Endothelial cell of umbilical vein (primary cell): Measurements from ENCODE around the gene ZNF281. TPM values are rescaled to one million over a fixed set of nuclear protein-coding genes. Genes with fewer than 3 reads are reported as not detected.

Experiments used
- BruUV-seq: library from RNA; stranded (reverse); fragments of 400-500 nt; replicated peaks from 2 replicates; lab custom pipeline; 2021; lab: Mats Ljungman, UMichigan
- CTCF ChIA-PET: fragments of 300-600, 350-600 bp; sonication (Branson Sonifier 250); formaldehyde crosslinking; loops from one replicate; lab custom pipeline; 2021; ENCODE audit warnings: antibody characterized with exemption, inconsistent platforms; lab: Charles Lee
- POLR2A ChIA-PET: fragments of 300-600, 350-600 bp; sonication (Branson Sonifier 250); formaldehyde crosslinking; loops from one replicate; lab custom pipeline; 2021; ENCODE audit warnings: antibody characterized with exemption, inconsistent platforms; lab: Charles Lee
- DNase-seq: peaks from one replicate; pipeline ENCODE4 v3.0.0-alpha.2; 2011; ENCODE audit warnings: low read depth, low spot score
- FAIRE-seq: peaks from 2 replicates; lab custom pipeline; 2011; peaks lifted over from hg19 to GRCh38; lab: Jason Lieb, UNC
- H2AFZ ChIP-seq: 2 replicates; pipeline ENCODE4 v1.6.0; 2012; ENCODE audit warnings: low read depth, low read length, control low read depth, inconsistent platforms
- H3K27ac ChIP-seq: 2 replicates; pipeline ENCODE4 v1.5.1; 2011; ENCODE audit warnings: low read depth, mild to moderate bottlenecking, control low read depth, low read length, moderate library complexity; ENCODE audit not compliant: insufficient read depth
- H3K27me3 ChIP-seq, 2 experiments: 2 replicates each; pipeline versions ENCODE4 v1.6.0 to v1.6.1; 2011; ENCODE audit warnings: low read length in 2 of 2, mixed read lengths in 1 of 2; ENCODE audit not compliant: control insufficient read depth in 2 of 2, insufficient read depth in 2 of 2
- H3K36me3 ChIP-seq, 2 experiments: 2 replicates in 1 of 2; 3 replicates in 1 of 2; pipeline ENCODE4 v1.5.1; 2011; ENCODE audit warnings: low read length in 2 of 2, mild to moderate bottlenecking in 1 of 2, moderate library complexity in 1 of 2; ENCODE audit not compliant: control insufficient read depth in 2 of 2, insufficient read depth in 2 of 2; ENCODE audit errors: extremely low read depth in 1 of 2
- H3K4me1 ChIP-seq: 3 replicates; pipeline ENCODE4 v1.5.1; 2011; ENCODE audit warnings: mild to moderate bottlenecking, low read length; ENCODE audit not compliant: control insufficient read depth, insufficient read depth; ENCODE audit errors: extremely low read depth
- H3K4me2 ChIP-seq: 2 replicates; pipeline ENCODE4 v1.6.1; 2011; ENCODE audit warnings: low read length, control low read depth, mixed read lengths; ENCODE audit not compliant: insufficient read depth
- H3K4me3 ChIP-seq, 3 experiments: fragments of 200-600 bp in 1 of 3; sonication (generic), shearing (Covaris generic) in 1 of 3; replicated peaks in 1 of 3; 2 replicates each; pipeline ENCODE4 v1.5.1; 2011 to 2016; ENCODE audit warnings: control low read depth in 3 of 3, low read length in 3 of 3, mild to moderate bottlenecking in 2 of 3, inconsistent platforms in 1 of 3, low read depth in 1 of 3, moderate library complexity in 1 of 3; ENCODE audit not compliant: insufficient read depth in 1 of 3
- H3K79me2 ChIP-seq: 2 replicates; pipeline ENCODE4 v1.6.0; 2012; ENCODE audit warnings: low read length, inconsistent platforms; ENCODE audit not compliant: control insufficient read depth, insufficient read depth
- H3K9ac ChIP-seq: replicated peaks from 2 replicates; pipeline ENCODE3; 2011; ENCODE audit warnings: low read length, control low read depth; ENCODE audit not compliant: insufficient read depth; ENCODE audit errors: extremely low read depth
- H3K9me1 ChIP-seq: replicated peaks from 3 replicates; pipeline ENCODE4 v1.6.0; 2011; ENCODE audit warnings: mild to moderate bottlenecking, low read length; ENCODE audit not compliant: control insufficient read depth, insufficient read depth; ENCODE audit errors: extremely low read depth
- H3K9me3 ChIP-seq: replicated peaks from 2 replicates; pipeline ENCODE4 v1.5.1; 2012; ENCODE audit warnings: low read length, inconsistent platforms; ENCODE audit not compliant: control insufficient read depth, insufficient read depth
- H4K20me1 ChIP-seq: replicated peaks from 2 replicates; pipeline ENCODE3; 2011; ENCODE audit warnings: mild to moderate bottlenecking, low read length; ENCODE audit not compliant: control insufficient read depth, insufficient read depth; ENCODE audit errors: extremely low read depth
- EZH2 ChIP-seq: IDR thresholded peaks from 2 replicates; pipeline ENCODE4 v1.6.1; 2012; ENCODE audit warnings: borderline replicate concordance, low read depth, mild to moderate bottlenecking, moderate library complexity, low read length, inconsistent platforms; ENCODE audit not compliant: severe bottlenecking
- FOS ChIP-seq: IDR thresholded peaks from 2 replicates; pipeline ENCODE4 v1.6.1; 2011; ENCODE audit warnings: mild to moderate bottlenecking, low read length, moderate library complexity, borderline replicate concordance; ENCODE audit not compliant: insufficient read depth
- GATA2 ChIP-seq: IDR thresholded peaks from 2 replicates; pipeline ENCODE4 v1.7.0; 2011; ENCODE audit warnings: low read depth, mild to moderate bottlenecking, moderate library complexity, mixed read lengths, low read length; ENCODE audit not compliant: insufficient read length, insufficient read depth
- JUN ChIP-seq: IDR thresholded peaks from 2 replicates; pipeline ENCODE4 v1.6.1; 2011; ENCODE audit warnings: borderline replicate concordance, low read depth; ENCODE audit not compliant: insufficient read length, insufficient read depth
- MYC ChIP-seq: IDR thresholded peaks from one replicate; pipeline ENCODE4 v1.6.1; 2011; ENCODE audit warnings: mild to moderate bottlenecking, low read depth, low read length
- POLR2A ChIP-seq: IDR thresholded peaks from 2 replicates; pipeline ENCODE4 v1.6.1; 2012; ENCODE audit warnings: low read depth, mild to moderate bottlenecking, control low read depth, low read length
- POLR2AphosphoS5 ChIP-seq: IDR thresholded peaks from 2 replicates; pipeline ENCODE4 v1.6.1; 2012; ENCODE audit warnings: low read depth, mild to moderate bottlenecking, control low read depth, low read length, moderate library complexity; ENCODE audit not compliant: insufficient read depth
- dilution Hi-C: fragments of 300-500 bp; cut with MboI; formaldehyde crosslinking; loops from one replicate; pipeline ENCODE4 v1.15.0; 2019; ENCODE audit warnings: low sequenced_read_pairs; ENCODE audit not compliant: extremely low pct_ligation_motif_present
- intact Hi-C: fragments of 100-400 bp; cut with micrococcal nuclease; formaldehyde crosslinking; loops from one replicate; pipeline ENCODE4 v1.10.0; 2022
- polyA plus RNA-seq, 4 experiments: library from polyadenylated mRNA; depleted of rRNA in 3 of 4; stranded (reverse) in 3 of 4; unstranded in 1 of 4; fragments of >200 nt; gene quantifications; 2 replicates each; pipeline versions ENCODE4 v1.2.1 to v1.2.3, GENCODE V29; 2011 to 2012; ENCODE audit warnings: missing spikeins in 1 of 4
- total RNA-seq: library from RNA; stranded (reverse); gene quantifications from 2 replicates; pipeline ENCODE4 v1.2.3, GENCODE V29; 2021
- TF ChIP-seq, protein P1 (sequence below): IDR thresholded peaks from 2 replicates; pipeline ENCODE4 v1.6.1; 2011; ENCODE audit not compliant: insufficient read depth, insufficient read length
- TF ChIP-seq, protein P2 (sequence below), 2 donors: IDR thresholded peaks; 1 replicate in 1 of 2; 2 replicates in 1 of 2; pipeline ENCODE4 v1.5.1; 2011; ENCODE audit warnings: low read length in 2 of 2, mild to moderate bottlenecking in 2 of 2, moderate library complexity in 2 of 2, control low read depth in 1 of 2, inconsistent platforms in 1 of 2, low read depth in 1 of 2; ENCODE audit not compliant: insufficient read depth in 1 of 2; ENCODE audit errors: extremely low read depth in 1 of 2

Gene ZNF281
- total and polyA plus RNA-seq, 2 donors (not counting 3 experiments of a cell fraction or from before 2014, with no cell fraction given), result 5.2 to 22.3 TPM

DNA sequence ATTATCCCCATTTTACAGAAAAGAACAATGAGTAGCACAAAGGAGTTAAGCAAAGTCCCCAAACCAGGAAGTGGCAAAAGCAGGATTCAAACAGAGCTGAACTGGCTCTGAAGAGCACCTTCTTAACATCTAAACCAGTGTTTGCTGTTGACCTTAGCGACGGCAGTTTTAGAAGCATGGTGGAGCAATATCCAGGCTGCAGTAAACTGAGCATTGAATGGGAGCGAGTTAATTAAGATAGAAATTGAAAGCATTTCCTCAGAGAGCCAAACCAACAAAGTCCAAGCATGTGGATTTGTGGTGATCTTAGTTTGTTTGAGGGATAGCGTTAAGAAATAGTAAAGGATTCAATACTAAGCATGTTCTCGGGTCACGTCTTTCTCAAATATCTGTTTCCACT is 13.4 kb upstream of the ZNF281 start:
- no peak for FAIRE-seq
- CTCF ChIA-PET, result no interaction called here

More for the DNA sequence above, 13.4 kb upstream of the ZNF281 start:
- no peak for TF ChIP-seq JUN
- TF ChIP-seq POLR2A, result no peak
- TF ChIP-seq POLR2AphosphoS5, result no peak
- TF ChIP-seq GATA2, result no peak
- no peak for TF ChIP-seq FOS
- no peak for TF ChIP-seq MYC
- no peak for TF ChIP-seq EZH2
- TF ChIP-seq, protein P1, sequence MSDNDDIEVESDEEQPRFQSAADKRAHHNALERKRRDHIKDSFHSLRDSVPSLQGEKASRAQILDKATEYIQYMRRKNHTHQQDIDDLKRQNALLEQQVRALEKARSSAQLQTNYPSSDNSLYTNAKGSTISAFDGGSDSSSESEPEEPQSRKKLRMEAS, result no peak
- TF ChIP-seq, protein P2, sequence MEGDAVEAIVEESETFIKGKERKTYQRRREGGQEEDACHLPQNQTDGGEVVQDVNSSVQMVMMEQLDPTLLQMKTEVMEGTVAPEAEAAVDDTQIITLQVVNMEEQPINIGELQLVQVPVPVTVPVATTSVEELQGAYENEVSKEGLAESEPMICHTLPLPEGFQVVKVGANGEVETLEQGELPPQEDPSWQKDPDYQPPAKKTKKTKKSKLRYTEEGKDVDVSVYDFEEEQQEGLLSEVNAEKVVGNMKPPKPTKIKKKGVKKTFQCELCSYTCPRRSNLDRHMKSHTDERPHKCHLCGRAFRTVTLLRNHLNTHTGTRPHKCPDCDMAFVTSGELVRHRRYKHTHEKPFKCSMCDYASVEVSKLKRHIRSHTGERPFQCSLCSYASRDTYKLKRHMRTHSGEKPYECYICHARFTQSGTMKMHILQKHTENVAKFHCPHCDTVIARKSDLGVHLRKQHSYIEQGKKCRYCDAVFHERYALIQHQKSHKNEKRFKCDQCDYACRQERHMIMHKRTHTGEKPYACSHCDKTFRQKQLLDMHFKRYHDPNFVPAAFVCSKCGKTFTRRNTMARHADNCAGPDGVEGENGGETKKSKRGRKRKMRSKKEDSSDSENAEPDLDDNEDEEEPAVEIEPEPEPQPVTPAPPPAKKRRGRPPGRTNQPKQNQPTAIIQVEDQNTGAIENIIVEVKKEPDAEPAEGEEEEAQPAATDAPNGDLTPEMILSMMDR (IDR thresholded peaks at IDR 0.05; ENCODE audit: extremely low read depth in 1 of 2, insufficient read depth in 1 of 2, low read depth in 1 of 2, low read length in 2 of 2), result no peak
- DNase-seq, result no peak
- intact Hi-C loops (no loop called here), dilution Hi-C loops (no loop called here)
- H2AFZ ChIP-seq, result no peak overlapping the region
- POLR2A ChIA-PET, result no interaction called here
- H3K4me3 ChIP-seq, result no peak overlapping the region
- H3K79me2 ChIP-seq, result no peaks in the 10 kb centered on the region
- no peak overlapping the region for H3K27ac ChIP-seq
- no peaks in the 10 kb centered on the region for H3K9me3 ChIP-seq
- H3K27me3 ChIP-seq, result no peaks in the 10 kb centered on the region
- no peak overlapping the region for H3K9ac ChIP-seq
- no TSS peak for BruUV-seq
- no peaks in the 10 kb centered on the region for H3K36me3 ChIP-seq
- no peaks in the 10 kb centered on the region for H3K9me1 ChIP-seq
- H4K20me1 ChIP-seq, result no peaks in the 10 kb centered on the region
- H3K4me1 ChIP-seq, result no peaks in the 10 kb centered on the region
- H3K4me2 ChIP-seq, result no peak overlapping the region
